HG03280 (cell line): ENCODE results near the gene EGFLAM.
"Not testable (repeated sequence)": the region's sequence is repeated elsewhere in the genome, so short reads cannot be mapped to it uniquely, and the experiment has no call there.

ENCODE experiments used
- ATAC-seq: cut with Tn5 transposase; IDR thresholded peaks from one replicate; pipeline ENCODE4 v1.9.1; 2021; ENCODE audit warnings: mild to moderate bottlenecking, moderate library complexity; ENCODE audit not compliant: unreplicated experiment

EGFLAM gene

DNA sequence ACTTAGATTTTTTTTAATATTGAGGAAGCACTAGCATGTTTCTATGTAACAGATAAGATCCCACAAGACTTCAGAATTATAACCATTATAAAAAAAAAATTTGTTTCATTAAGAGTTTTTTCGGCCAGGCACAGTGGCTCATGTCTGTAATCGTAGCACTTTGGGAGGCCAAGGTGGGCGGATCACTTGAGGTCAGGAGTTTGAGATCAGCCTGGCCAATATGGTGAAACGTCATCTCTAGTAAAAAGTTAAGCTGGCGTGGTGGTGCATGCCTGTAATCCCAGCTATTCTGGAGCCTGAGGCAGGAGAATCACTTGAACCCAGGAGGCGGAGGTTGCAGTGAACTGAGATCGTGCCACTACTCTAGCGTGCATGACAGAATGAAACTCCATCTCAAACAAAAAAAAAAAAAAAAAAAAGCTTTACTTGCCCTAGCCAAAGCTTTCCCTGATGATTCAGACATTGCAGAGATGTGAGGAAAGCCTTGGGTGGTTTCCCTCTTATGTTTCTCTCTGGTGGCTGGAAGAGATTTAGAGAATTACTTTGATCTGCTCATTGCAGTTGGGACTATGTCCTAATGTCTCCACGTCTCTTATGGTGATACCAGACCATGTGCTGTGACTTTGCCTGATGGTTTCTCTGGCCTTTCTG, 65.4 kb downstream of the EGFLAM start:
- ATAC-seq: no peak

DNA sequence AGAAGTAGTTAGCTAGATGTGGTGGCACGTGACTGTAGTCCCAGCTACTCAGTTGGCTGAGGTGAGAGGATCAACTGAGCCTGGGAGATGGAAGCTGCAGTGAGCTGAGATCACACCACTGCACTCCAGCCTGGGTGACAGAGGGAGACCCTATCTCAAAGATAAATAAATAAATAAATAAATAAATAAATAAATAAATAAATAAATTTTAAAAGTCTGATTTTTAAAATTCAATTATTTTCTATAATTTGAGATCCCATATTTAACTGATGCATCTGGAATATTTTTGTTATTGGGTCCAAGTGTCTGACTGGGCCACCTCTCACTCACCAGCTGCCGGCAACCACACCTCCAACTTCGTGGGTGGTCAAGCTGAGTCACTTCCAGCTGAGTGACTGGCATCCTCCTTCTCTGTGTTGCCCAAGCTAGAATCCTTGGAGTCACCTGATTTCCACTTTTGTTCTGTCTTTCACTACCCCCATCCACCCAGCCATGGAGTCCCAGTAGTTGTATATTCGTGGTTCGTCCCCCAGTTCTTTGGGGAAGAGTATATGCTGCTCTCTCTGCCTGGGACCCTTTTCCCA, 70.9 kb downstream of the EGFLAM start:
- ATAC-seq: no peak

DNA sequence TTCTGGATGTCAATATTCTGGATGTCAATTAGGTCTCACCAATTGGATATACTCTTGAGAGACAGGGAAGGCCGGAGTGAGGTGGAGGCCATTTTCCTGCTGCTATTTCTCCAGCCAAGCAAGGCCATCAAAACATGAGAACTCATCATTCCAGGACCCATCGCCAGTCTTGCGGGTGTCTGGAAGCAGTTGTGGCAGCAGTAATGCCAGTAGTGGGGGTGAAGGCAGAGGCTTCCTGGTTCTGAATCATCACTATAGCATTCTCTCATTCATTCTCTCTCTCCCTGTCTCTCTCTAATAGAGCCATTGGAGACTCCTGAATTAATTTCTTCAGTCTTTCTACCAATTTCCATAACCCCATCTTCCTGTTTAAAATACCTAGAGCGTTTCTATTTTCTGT, 71.8 kb downstream of the EGFLAM start:
- no peak for ATAC-seq

DNA sequence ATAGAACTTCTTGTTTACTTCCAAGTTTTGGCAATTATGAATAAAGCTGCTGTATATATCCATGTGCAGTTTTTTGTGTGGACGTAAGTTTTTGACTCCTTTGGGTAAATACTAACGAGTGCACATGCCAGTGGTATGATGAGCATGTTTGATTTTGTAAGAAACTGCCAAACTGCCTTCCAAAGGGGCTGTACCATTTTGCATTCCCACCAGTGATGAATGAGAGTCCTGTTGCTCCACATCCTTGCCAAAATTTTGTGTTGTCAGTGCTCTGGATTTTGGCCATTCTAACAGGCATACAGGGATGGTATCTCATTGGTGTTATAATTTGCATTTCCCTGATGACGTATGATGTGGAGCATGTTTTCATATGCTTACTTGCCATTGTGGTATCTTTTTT, 73.5 kb downstream of the EGFLAM start:
- no peak for ATAC-seq

DNA sequence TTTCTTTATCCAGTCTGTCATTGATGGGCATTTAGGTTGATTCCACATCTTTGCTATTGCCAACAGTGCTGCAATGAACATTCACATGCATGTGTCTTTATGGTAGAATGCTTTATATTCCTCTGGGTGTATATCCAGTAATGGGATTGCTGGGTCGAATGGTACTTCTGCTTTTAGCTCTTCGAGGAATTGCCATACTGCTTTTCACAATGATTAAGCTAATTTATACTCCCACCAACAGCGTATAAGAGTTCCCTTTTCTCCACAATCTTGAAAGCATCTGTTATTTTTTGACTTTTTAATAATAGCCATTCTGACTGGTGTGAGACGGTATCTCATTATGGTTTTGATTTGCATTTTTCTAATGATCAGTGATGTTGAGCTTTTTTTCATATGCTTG, 74.8 kb downstream of the EGFLAM start:
- not testable (repeated sequence) for ATAC-seq

DNA sequence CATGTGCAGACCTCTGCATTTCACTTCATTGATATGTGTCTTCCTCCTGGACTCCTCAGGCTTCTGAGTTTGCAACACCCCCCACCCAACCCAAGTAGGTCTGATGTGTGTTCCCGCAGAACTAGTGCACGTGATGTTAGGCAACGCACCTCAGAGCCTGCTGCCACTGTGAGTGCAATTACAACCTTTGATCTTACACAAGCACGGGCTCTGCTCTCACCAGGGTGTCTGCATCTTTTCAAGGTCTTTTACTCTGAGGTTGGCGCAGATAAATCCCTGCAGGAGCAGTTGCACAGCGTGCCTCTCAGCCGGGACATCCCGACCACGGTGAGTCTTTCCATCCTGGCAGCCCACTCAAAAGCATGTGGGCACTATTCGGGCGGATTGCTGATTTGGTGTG, 80.1 kb downstream of the EGFLAM start:
- ATAC-seq: no peak

DNA sequence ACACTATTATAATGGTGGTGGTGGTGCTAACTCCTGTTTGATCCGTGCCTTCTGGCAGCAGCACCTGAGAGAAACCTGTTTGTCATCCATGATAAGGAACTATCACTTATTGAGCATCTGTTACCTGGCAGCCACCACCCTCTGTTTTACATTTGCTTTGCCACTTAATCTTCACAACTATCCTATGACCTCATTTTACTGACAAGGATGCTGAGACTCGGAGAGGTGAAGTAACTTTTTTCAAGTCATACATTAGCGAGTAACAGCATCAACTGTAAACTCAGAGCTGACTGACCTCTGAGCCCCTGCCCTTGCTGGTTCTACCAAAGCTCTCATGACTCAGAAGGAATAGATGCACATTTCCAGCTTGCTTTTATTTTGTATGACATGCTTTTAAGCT, 81.1 kb downstream of the EGFLAM start:
- ATAC-seq: no peak

DNA sequence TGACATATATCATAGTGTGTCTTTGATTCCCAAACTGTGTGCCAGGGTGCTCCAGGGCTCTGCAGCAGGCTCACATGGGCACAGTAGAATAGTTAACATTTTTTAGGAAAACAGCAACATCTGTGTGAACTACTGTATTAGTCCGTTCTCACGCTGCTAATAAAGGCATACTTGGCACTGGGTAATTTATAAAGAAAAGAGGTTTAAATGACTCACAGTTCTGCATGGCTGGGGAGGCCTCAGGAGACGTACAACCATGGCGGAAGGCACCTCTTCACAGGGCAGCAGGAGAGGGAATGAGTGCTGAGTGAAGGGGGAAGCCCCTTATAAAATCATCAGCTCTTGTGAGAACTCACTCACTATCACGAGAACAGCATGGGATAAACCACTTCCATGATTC, 82.7 kb downstream of the EGFLAM start:
- ATAC-seq: no peak

DNA sequence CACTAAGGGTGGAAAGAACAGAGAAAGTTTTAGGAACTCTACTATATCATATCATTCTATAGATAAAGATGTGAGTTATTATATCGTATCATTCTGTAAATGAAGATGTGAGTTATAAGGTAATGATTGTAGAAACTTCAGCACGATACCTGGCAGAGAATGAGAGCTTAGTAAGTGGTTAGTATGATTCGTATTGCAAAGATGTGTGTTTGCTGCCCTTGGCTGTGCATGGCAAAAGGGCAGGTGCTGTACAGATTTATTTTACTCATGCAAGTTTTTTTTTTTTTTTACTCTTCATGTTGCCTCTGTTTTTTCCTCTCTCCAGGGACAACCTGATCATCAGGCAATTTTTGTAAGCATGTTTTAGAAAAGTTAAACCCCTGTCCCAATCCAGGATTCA, 83.3 kb downstream of the EGFLAM start:
- no peak for ATAC-seq

DNA sequence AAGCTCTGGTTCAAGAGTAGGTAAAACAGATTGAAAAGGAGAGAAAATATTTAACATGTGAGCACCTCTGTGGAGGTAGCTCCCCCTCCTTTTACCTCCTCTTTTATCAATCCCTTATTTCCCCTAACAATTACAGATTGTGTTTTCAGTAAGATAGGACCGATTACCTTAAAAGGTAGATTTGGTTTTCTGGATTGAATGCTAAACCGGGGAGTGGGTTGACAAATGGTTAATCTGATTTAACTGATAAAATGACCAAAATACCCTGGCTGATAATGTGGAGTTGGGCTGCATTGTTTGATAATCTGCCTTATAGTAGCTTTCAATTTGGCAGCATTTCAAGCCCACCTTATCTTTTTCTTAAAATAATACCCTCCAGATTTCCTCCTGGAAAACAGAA, 83.9 kb downstream of the EGFLAM start:
- ATAC-seq: no peak

DNA sequence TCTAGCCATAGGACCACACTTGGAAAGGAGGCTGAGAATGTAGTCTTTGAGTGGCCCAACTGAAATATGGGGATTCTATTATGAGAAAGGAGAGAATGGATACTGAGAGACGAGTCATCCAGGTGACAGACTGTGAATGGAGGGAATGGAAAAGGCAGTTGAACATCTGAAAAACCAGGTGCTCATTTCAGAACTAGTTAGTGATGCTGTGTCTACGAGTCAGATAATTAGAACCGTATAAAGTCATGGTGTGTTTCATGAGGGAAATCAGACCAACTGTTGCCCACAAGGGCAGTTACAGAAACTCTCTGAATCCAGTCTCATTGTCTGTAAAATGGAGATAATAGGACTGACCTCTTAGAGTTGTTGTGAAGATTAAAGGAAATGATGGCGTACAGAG, 86.5 kb downstream of the EGFLAM start:
- no peak for ATAC-seq

DNA sequence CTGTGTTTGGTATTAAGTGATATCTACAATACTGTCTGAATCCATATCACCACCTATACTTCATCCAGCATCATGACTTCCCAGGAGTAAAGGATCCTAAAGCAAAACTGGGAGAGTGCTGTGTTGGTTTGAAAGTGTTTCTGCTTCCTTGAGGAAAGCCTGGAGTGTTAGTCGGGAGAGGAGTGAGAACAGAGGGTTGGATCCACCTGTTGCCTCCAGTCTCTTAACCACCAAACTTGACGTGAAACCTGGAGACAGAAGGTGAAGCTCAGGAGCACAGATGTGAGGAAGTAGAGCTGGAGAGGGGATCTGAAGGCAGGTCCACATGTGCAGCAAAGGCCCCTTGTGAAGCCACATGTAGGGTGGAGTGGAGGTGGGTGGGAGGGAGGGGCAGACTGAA, 88.2 kb downstream of the EGFLAM start:
- no peak for ATAC-seq

DNA sequence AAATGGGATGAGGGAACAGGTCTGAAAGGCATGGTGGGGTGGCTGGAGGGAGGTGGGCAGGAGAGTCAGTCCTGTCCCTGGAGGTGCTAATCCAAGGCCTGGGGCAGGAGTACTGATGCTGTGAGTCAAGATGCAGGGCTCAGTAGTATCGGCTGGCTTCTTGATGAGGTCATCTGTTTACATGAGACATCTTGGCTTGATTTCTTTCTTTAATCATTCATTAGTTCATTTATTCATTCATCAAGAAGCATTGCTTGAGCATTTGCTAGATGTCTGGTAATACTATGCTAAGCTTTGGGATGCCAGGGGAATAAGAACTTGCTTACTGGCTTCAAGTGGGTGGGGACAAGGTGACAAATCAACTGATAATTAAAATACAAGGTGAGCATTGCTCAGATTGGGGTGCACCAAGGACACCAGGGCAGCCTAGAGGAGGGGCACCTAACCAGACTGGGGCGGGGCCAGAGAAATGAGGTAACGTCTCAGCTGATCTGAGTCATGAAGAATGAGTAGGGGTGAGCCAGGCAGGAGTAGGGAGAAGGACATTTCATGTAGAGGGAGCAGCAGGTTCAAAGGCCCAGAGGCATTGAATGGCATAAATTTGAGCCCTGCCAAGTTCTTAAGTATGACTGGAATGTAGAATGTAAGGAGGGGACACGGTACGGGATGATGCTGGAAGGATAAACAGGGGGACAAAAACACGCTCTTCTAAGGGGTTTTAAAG, 88.8 kb downstream of the EGFLAM start:
- ATAC-seq: no peak

DNA sequence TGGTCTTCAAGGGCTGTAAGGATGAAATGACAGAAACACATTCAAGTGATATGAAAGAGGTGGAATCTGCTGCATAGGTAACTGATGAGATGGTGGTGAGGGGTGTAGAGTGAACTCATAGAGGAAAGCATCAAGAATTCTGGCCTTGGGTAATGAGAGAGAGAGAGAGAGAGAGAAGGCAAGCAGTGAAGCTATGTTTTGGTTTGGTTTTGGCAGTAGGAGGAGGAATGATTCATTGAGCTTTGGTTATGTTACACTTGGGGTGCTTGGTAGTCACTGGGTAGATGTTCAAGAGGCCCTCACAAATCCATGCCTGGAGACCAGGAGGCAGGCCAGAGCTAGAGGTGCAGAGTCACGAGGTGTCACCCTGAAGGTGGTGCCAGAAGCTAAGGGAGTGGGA, 89.5 kb downstream of the EGFLAM start:
- ATAC-seq: no peak

DNA sequence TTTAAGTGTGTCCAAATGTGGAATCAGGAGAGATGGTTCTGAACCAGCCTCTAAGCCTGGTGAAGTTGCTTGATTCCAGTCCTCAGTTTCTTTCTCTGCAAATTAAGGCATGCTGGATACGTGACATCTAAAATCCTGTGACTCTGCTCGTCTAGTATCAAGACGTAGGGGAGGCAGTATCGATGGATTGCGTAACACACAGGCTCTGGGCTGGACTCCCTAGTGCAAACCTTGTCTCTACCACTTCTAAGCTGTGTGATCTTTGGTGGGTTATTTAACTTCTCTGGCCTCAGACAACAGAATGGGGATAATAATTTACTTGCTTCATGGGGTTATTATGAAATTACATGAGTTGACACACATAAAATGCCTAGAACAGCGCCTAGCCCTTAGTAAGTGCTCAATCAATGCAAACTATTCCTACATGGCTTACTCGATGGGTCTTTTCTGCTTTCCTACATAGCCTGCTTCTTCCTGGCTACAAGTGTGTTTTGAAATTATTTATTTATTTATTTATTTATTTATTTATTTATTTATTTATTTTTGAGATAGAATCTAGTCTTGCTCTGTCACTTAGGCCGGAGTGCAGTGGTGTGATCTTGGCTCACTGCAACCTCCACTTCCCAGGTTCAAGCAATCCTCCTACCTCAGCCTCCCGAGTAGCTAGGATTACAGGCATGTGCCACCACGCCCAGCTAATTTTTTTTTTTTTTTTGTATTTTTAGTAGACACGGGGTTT, 102.1 kb downstream of the EGFLAM start:
- ATAC-seq: no peak

DNA sequence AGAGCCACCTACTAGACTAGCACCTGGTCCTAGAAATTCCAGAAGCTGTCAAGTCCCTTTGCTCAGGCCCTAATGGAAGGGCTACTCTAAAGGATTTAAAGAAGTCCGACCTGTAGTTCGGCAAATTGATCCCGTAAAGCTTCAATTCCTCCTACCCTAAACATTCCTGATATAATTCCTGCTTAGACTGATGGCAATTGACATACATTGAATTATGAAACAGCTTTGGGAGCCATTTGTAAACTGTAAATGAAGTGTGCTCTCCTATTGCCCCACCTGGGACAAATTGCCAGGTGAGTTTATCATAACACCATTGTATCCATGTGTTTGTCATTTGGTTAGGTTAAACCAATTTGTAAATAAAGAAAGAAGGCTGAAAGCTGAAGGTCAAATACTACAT, 104.4 kb downstream of the EGFLAM start:
- ATAC-seq: no peak

DNA sequence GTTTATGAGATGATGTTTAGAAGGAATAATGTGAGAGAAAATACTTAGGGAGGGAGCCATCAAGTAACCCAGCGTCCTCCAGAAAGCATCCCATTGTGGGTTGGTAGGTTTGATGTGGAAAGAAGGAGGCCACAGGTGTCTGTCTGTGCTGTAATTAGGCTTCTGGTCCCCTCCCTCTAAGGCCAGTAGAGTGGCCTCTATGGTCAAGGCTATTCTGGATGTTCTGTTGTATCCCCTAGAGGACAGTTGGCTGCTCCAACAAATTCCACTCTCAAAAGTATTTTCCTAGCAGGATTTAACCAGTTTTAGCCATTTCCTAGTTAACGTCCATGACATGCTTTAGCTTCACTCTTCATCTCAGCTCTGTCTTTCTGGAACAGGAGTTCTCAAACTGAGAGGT, 106.5 kb downstream of the EGFLAM start:
- ATAC-seq: no peak

DNA sequence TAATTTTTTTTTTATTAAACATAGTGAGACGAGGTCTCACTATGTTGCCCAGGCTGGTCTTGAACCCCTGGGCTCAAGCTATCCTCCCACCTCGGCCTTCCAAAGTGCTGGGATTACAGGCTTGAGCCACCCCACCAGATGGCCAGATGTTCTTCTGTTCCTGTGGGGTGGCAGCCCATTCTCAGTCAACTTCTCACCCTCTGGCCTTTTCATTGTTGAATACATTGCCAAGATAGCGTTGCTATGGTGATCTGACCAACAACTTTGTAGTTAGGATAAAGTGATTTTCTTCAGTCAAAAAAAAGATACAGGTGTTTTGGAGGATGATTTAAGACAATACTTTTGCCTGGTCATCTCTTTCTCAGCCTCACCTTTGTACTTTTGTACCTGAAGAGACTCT, 109.1 kb downstream of the EGFLAM start:
- ATAC-seq: no peak

DNA sequence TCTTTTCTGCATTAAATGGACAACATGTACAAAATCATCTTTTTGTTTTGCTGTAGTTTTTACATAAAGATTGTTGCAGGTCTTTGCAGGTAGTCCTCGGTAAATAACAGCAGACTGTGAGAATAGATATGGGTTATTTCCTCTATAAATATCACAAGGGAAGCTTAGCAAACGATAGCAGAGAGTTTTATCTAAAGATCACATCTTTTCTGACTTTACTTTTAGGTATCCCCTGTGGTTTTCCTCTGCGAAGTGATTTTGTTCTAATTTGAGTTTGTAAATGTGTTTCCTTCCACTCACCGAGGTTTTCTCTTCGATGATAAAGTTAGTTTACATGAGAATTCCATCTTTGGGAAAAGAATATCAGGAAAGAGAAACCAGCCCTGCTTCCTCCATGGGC, 109.6 kb downstream of the EGFLAM start:
- ATAC-seq: no peak

DNA sequence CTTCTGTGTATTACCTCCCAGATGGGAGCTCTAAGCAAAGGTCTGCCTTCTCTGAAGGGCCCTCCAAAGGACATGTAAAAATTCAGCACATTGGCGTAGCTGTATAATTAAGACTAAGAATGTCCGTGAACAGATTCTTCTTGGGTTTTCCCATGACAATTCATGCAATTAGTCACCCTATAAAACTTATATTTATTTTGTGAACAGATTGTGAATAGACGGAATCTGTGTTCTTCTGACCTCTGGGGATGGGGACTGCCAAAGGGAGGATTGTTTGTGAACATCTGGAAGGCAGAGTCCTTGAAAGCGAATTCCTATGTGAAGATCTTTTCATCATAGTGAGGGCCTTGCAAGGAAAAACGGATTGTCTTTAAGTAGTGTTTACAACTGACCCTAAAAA, 111.3 kb downstream of the EGFLAM start:
- no peak for ATAC-seq

DNA sequence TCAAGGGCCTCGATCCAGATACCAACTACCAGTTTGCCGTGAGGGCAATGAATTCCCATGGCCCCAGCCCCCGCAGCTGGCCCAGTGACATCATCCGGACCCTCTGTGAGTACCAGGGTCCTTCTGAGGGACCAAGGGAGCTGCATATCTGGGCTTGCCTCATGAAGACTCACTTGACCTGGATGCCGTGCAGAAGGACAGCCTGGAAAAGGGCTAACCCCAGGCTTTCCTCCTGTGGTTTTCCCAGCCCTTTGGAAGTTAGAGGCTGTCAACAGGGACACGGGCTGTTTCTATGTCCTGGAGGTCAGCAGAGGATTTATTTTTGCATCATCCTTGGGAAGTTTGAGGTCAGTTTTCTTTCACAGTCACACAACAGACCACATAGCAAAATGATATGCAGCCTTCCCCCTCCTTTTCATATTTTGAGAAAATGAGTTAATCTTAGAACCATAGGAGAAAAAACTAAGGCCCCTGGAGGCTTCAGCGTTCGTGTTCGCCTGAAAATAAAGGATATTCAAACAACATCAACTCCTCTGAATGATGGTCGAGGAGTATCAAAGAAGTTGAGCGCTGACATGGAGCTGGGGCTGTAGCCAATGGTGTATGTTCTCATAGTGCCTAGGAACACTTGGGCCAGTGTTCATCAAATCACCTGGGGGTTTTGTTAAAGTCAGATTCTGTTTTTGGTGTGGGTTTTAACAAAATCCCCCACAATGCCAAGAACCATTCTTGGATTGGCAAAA, 112.2 kb downstream of the EGFLAM start:
- no peak for ATAC-seq
